T-helper 17 cell (primary cell): Measurements from ENCODE around the gene FHIT. TPM values are rescaled to one million over a fixed set of nuclear protein-coding genes. Genes with fewer than 3 reads are reported as not detected.
"Not testable (repeated sequence)": the region's sequence is repeated elsewhere in the genome, so short reads cannot be mapped to it uniquely, and the experiment has no call there.

ENCODE experiments used
- ATAC-seq: fragments of 150-1000 bp; cut with Tn5 transposase; 2 replicates; pipeline ENCODE4 v1.10.0; 2021; ENCODE audit warnings: mild to moderate bottlenecking, moderate library complexity
- DNase-seq, 3 donors: peaks; one replicate each; pipeline versions ENCODE4 v3.0.0 to v3.0.0-alpha.2; 2020 to 2021
- H3K9me3 ChIP-seq: one replicate; pipeline ENCODE4 v1.7.0; 2013; ENCODE audit warnings: low read length, mild to moderate bottlenecking; ENCODE audit not compliant: control insufficient read depth, poor library complexity, severe bottlenecking
- H3K27ac Mint-ChIP-seq: one replicate; pipeline ENCODE4 v1.8.0; 2022; ENCODE audit warnings: mild to moderate bottlenecking, moderate library complexity, mixed read lengths
- H3K27me3 Mint-ChIP-seq: one replicate; pipeline ENCODE4 v1.8.0; 2022; ENCODE audit warnings: mixed read lengths
- H3K36me3 Mint-ChIP-seq: one replicate; pipeline ENCODE4 v1.8.0; 2022; ENCODE audit warnings: low read depth, mixed read lengths
- H3K4me1 Mint-ChIP-seq: one replicate; pipeline ENCODE4 v1.8.0; 2022; ENCODE audit warnings: mild to moderate bottlenecking, mixed read lengths
- H3K4me3 Mint-ChIP-seq: one replicate; pipeline ENCODE4 v1.8.0; 2022; ENCODE audit warnings: mild to moderate bottlenecking, moderate library complexity, mixed read lengths
- total RNA-seq, 4 donors: library from RNA in 2 of 4; stranded (reverse) in 2 of 4; gene quantifications; one replicate each; pipeline ENCODE4 v1.2.3 and lab custom pipeline; 2022 to 2026

FHIT gene
- total RNA-seq, 2 donors from 2014 or later, result 18.8 to 28.6 TPM

DNA sequence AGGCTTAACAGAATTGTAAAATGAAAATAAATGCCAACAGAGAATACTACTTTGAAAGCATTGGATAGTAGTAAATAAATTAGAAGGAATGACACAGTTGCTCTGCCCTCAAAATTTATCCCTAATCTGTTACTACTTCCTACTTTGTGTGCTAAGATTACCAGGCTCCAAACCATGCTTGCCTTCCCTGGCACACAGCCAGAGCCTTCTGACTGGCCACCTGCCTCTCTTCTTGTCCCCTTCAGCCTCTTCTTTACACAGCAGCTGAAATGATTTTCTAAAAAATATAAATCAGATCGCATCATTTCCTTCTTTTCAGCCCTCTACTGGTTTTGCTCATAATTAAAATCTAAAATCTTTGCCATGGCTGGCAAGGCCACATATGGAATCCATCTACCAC, 334.1 kb downstream of the FHIT start:
- H3K36me3 Mint-ChIP-seq, result no peaks in the 10 kb centered on the region

GRCh38 chr3:60916546-60916945, 334.7 kb downstream of the FHIT start:
- no peaks in the 10 kb centered on the region for H3K9me3 ChIP-seq
- H3K27ac Mint-ChIP-seq, result no peak overlapping the region
- no peaks in the 10 kb centered on the region for H3K27me3 Mint-ChIP-seq
- no peak overlapping the region for H3K4me3 Mint-ChIP-seq
- no peaks in the 10 kb centered on the region for H3K36me3 Mint-ChIP-seq
- H3K4me1 Mint-ChIP-seq, result no peaks in the 10 kb centered on the region
- DNase-seq (no peak), ATAC-seq (no peak)

More for the DNA sequence above, 334.1 kb downstream of the FHIT start:
- H3K9me3 ChIP-seq, result no peaks in the 10 kb centered on the region
- ATAC-seq (no peak), DNase-seq (no peak)
- H3K4me1 Mint-ChIP-seq, result no peaks in the 10 kb centered on the region
- no peaks in the 10 kb centered on the region for H3K27me3 Mint-ChIP-seq
- no peak overlapping the region for H3K4me3 Mint-ChIP-seq
- no peak overlapping the region for H3K27ac Mint-ChIP-seq

DNA sequence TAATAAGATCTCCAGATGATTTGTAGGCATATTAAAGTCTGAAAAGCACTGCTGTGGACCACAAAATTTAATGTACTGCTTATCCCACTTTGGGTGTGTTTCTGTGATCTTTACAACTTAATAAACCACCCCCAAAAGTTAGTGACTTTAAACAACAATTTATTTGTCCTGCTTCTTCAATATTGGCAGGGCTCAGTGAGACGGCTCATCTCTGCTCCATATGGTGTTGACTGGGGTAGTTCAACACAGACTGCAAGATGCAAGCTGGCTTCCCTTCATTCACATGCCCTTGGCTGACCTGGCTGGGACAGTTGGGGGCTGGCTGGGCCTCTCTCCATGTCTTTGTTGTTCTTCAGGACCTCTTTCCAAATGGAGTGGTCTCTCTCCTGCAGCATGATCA, 337.8 kb downstream of the FHIT start:
- no peak for DNase-seq
- no peaks in the 10 kb centered on the region for H3K27me3 Mint-ChIP-seq

DNA sequence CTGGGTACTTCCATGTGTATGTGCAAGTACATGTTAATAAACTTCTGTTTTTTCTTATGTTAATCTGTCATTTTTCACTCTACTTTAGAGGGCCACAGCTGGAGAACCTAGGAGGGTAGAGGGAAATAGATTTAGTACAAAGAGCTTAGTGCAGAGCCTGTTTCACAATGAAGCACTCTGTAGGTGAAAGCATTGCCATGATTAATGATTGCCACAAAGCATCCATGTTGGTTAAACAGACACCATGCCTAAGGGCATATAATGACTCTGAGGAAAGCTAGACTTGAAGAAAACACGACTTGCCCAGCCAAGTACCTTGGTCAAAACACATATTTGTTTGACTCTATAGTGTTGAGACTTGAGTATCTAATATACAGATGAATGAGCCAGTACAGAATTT, 338.4 kb downstream of the FHIT start:
- Mint-ChIP-seq H3K4me3 (no peak overlapping the region), H3K4me1 (no peaks in the 10 kb centered on the region), H3K36me3 (no peaks in the 10 kb centered on the region), H3K27ac (no peak overlapping the region), H3K27me3 (no peaks in the 10 kb centered on the region)
- no peak for DNase-seq
- ATAC-seq, result no peak
- H3K9me3 ChIP-seq, result no peaks in the 10 kb centered on the region

More for the DNA sequence above, 337.8 kb downstream of the FHIT start:
- H3K27ac Mint-ChIP-seq, result no peak overlapping the region
- H3K4me1 Mint-ChIP-seq, result no peaks in the 10 kb centered on the region
- no peaks in the 10 kb centered on the region for H3K9me3 ChIP-seq
- no peak overlapping the region for H3K4me3 Mint-ChIP-seq
- H3K36me3 Mint-ChIP-seq, result no peaks in the 10 kb centered on the region
- no peak for ATAC-seq

DNA sequence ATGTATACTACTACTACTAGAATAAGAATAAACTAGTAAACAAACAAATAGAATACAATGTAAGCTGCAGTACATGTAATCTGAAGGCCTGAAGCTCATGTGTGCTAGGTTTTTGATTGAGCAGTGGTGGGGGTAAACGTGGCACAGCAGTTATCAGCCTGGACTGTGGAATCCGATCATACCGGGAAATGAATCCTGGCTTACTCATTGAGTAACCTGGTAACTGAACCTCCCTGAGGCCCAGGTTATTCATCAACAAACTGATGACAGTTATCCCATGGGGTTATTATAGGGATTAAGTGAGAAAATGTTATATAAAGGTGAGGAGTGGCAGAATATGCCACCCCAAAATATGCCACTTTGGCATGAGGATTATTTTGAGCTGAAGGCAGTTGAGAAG, 339.1 kb downstream of the FHIT start:
- Mint-ChIP-seq H3K36me3 (no peaks in the 10 kb centered on the region), H3K4me3 (no peak overlapping the region), H3K4me1 (no peaks in the 10 kb centered on the region), H3K27ac (no peak overlapping the region), H3K27me3 (no peaks in the 10 kb centered on the region)
- ATAC-seq (no peak), DNase-seq (no peak)
- H3K9me3 ChIP-seq, result no peaks in the 10 kb centered on the region

- no peaks in the 10 kb centered on the region for H3K27me3 Mint-ChIP-seq
These were observed 341.7 kb downstream of the FHIT start for GRCh38 chr3:60909526-60909925.

DNA sequence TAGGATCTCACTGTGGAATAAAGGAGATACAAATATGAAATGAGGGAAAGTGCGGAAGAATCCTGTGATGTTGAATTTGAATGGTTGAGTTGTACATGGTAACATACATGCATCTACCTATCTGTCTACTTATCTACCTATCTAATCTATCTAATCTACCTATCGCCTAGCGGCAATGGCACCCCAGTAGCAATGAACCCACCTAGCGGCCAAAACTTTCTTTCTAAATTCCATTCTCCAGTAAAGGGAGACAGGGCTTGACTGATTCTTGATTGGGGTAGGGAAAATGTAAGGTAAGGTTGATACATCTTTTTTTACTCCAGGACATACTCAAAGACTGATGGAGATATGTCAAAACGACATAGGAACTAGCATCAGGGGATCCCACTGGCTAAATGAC, 345.0 kb downstream of the FHIT start:
- H3K27me3 Mint-ChIP-seq, result no peaks in the 10 kb centered on the region
- H3K9me3 ChIP-seq, result no peaks in the 10 kb centered on the region
- H3K27ac Mint-ChIP-seq, result no peak overlapping the region
- ATAC-seq (no peak), DNase-seq (no peak)
- no peaks in the 10 kb centered on the region for H3K4me1 Mint-ChIP-seq
- H3K4me3 Mint-ChIP-seq, result no peak overlapping the region
- no peaks in the 10 kb centered on the region for H3K36me3 Mint-ChIP-seq

More at GRCh38 chr3:60909526-60909925, 341.7 kb downstream of the FHIT start:
- H3K9me3 ChIP-seq, result no peaks in the 10 kb centered on the region
- Mint-ChIP-seq H3K4me1 (no peaks in the 10 kb centered on the region), H3K4me3 (no peak overlapping the region), H3K27ac (no peak overlapping the region), H3K36me3 (no peaks in the 10 kb centered on the region)
- ATAC-seq (no peak), DNase-seq (no peak)

GRCh38 chr3:60898321-60898720, 352.9 kb downstream of the FHIT start:
- no peak overlapping the region for H3K4me3 Mint-ChIP-seq
- no peak overlapping the region for H3K27ac Mint-ChIP-seq
- no peak for ATAC-seq
- no peaks in the 10 kb centered on the region for H3K27me3 Mint-ChIP-seq
- no peaks in the 10 kb centered on the region for H3K4me1 Mint-ChIP-seq
- no peaks in the 10 kb centered on the region for H3K36me3 Mint-ChIP-seq
- DNase-seq, result no peak
- no peaks in the 10 kb centered on the region for H3K9me3 ChIP-seq

- ATAC-seq (no peak), DNase-seq (no peak)
- no peaks in the 10 kb centered on the region for H3K9me3 ChIP-seq
- Mint-ChIP-seq H3K36me3 (no peaks in the 10 kb centered on the region), H3K27ac (no peak overlapping the region), H3K4me1 (no peaks in the 10 kb centered on the region), H3K4me3 (no peak overlapping the region), H3K27me3 (no peaks in the 10 kb centered on the region)
These were observed 357.3 kb downstream of the FHIT start for GRCh38 chr3:60893946-60894345.

- no peak for DNase-seq
- no peaks in the 10 kb centered on the region for H3K27me3 Mint-ChIP-seq
- no peaks in the 10 kb centered on the region for H3K9me3 ChIP-seq
- no peaks in the 10 kb centered on the region for H3K4me1 Mint-ChIP-seq
- no peak overlapping the region for H3K4me3 Mint-ChIP-seq
- no peak for ATAC-seq
- no peaks in the 10 kb centered on the region for H3K36me3 Mint-ChIP-seq
- no peak overlapping the region for H3K27ac Mint-ChIP-seq
These were observed 361.0 kb downstream of the FHIT start for GRCh38 chr3:60890226-60890625.

DNA sequence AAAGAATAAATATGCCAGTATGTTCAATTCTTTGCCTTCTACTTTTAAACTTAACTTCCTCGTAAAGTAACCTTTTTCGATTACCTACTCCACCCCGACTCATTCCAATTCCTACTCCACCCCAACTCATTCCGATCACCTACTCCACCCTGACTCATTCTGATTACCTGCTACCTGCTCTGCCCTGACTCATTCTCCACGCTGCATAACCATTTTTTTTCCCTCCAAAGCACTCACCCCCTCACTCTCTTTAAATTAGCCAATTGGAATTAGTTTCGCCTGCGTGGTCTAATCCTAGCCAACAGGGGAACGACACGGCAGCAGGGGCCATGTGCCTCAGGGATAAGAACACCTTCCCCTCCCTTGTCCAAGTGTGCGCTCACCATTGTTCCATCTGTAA, 362.3 kb downstream of the FHIT start:
- not testable (repeated sequence) for H3K4me1 Mint-ChIP-seq, H3K9me3 ChIP-seq, DNase-seq, H3K27ac Mint-ChIP-seq, H3K36me3 Mint-ChIP-seq, H3K4me3 Mint-ChIP-seq, H3K27me3 Mint-ChIP-seq, ATAC-seq

DNA sequence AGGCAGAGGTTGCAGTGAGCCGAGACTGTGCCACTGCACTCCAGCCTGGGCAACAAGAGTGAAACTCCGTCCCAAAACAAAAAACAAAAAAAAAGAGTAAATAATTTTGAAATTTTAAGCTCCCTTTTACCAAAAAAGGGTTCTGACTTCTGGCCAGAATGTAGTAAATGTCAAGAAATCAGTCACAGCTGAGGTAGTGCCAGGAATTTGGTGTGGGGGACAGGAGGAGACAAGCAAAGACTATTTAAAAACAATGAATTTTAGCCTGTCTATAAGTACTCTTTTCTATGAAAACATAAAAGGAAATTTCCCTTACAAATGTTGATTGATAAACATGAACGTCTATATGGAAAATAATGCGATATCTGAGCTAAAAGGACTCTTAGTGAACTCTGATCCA, 363.7 kb downstream of the FHIT start:
- peaks cover 4% of the 10 kb centered on the region for H3K9me3 ChIP-seq
- Mint-ChIP-seq H3K4me1 (no peaks in the 10 kb centered on the region), H3K36me3 (no peaks in the 10 kb centered on the region), H3K27me3 (no peaks in the 10 kb centered on the region), H3K27ac (no peak overlapping the region), H3K4me3 (no peak overlapping the region)
- DNase-seq (no peak), ATAC-seq (no peak)

- Mint-ChIP-seq H3K36me3 (no peaks in the 10 kb centered on the region), H3K27me3 (no peaks in the 10 kb centered on the region), H3K4me1 (no peaks in the 10 kb centered on the region), H3K4me3 (no peak overlapping the region), H3K27ac (no peak overlapping the region)
- peaks cover 4% of the 10 kb centered on the region for H3K9me3 ChIP-seq
- DNase-seq (no peak), ATAC-seq (no peak)
These were observed 364.7 kb downstream of the FHIT start for GRCh38 chr3:60886518-60886917.

- ATAC-seq, result no peak
- H3K4me1 Mint-ChIP-seq, result no peaks in the 10 kb centered on the region
These were observed 367.2 kb downstream of the FHIT start for GRCh38 chr3:60884005-60884404.

DNA sequence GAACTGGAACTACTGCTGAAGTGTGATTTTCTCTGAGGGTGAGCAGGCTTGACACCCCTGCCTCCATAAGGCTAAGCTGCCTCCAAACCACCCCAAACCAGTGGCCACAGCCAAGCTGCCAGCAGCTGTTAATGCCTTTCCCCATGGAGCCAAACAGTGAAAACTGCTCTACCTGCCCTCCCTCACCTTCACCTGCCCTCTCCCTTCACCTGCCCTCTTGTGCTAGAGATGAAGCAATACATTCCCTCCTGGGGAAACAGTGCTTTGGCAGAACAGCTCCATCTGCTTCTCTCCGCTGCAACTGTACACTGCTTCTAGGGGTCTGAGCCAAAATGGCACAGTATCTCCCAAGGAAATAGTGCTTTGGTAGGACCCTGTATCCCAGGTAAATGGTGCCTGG, 374.1 kb downstream of the FHIT start:
- no peak overlapping the region for H3K4me3 Mint-ChIP-seq
- H3K4me1 Mint-ChIP-seq, result no peaks in the 10 kb centered on the region
- no peak for ATAC-seq
- H3K9me3 ChIP-seq, result no peaks in the 10 kb centered on the region
- no peak for DNase-seq
- H3K27me3 Mint-ChIP-seq, result no peaks in the 10 kb centered on the region
- no peak overlapping the region for H3K27ac Mint-ChIP-seq
- H3K36me3 Mint-ChIP-seq, result no peaks in the 10 kb centered on the region

More at GRCh38 chr3:60884005-60884404, 367.2 kb downstream of the FHIT start:
- Mint-ChIP-seq H3K27ac (no peak overlapping the region), H3K27me3 (no peaks in the 10 kb centered on the region), H3K4me3 (no peak overlapping the region), H3K36me3 (no peaks in the 10 kb centered on the region)
- no peak for DNase-seq
- peaks cover 4% of the 10 kb centered on the region for H3K9me3 ChIP-seq
